ENCODE data around the gene PHF12.

Gene PHF12

GRCh38 chr17:28861393-28862203 is 89.7 kb downstream of the PHF12 start:
- H2AFZ ChIP-seq (ENCODE audit: low read depth, low read length, severe bottlenecking): no peak overlapping the region
- no peaks in the 10 kb centered on the region for H3K9me2 ChIP-seq (replicated peaks; ENCODE audit: insufficient read depth, low read length)
- H4K20me1 ChIP-seq (ENCODE audit: low read depth, low read length): no peaks in the 10 kb centered on the region
- no peaks in the 10 kb centered on the region for H3K27me3 ChIP-seq (ENCODE audit: low read length)
- no peaks in the 10 kb centered on the region for H3K9me3 ChIP-seq (ENCODE audit: insufficient read depth, low read length)
- no peak overlapping the region for H3K4me2 ChIP-seq (ENCODE audit: low read depth, low read length, poor library complexity, severe bottlenecking)
- H3K27ac ChIP-seq (ENCODE audit: low read depth, low read length): no peak overlapping the region
- no peaks in the 10 kb centered on the region for H3K36me3 ChIP-seq (ENCODE audit: low read length)
- no peaks in the 10 kb centered on the region for H3K79me2 ChIP-seq (ENCODE audit: insufficient read depth, low read length)
- TF ChIP-seq EZH2phosphoT487 (conservative IDR thresholded peaks at IDR 0.05; ENCODE audit: low read length): no peak
- no peak for TF ChIP-seq CTCF (IDR thresholded peaks at IDR 0.05; ENCODE audit: insufficient read depth, low read length, poor library complexity, severe bottlenecking)
- no peaks in the 10 kb centered on the region for H3F3A ChIP-seq (ENCODE audit: insufficient read depth)
- no peak overlapping the region for H3K9ac ChIP-seq (ENCODE audit: low read length)
- H3K4me3 ChIP-seq (ENCODE audit: insufficient read depth, low read length, poor library complexity, severe bottlenecking): no peak overlapping the region

GRCh38 chr17:28860363-28860808 is 90.9 kb downstream of the PHF12 start:
- Histone ChIP-seq H3K79me2 (ENCODE audit: insufficient read depth, low read length) (peaks cover 3% of the 10 kb centered on the region; the same call in 1 of the 2 replicates), H3F3A (ENCODE audit: insufficient read depth) (no peaks in the 10 kb centered on the region), H3K9me2 (replicated peaks; ENCODE audit: insufficient read depth, low read length) (no peaks in the 10 kb centered on the region), H2AFZ (ENCODE audit: low read depth, low read length, severe bottlenecking) (no peak overlapping the region), H3K27ac (ENCODE audit: low read depth, low read length) (no peak overlapping the region), H3K4me2 (ENCODE audit: low read depth, low read length, poor library complexity, severe bottlenecking) (no peak overlapping the region), H3K36me3 (ENCODE audit: low read length) (no peaks in the 10 kb centered on the region), H3K9me3 (ENCODE audit: insufficient read depth, low read length) (no peaks in the 10 kb centered on the region), H3K27me3 (ENCODE audit: low read length) (no peaks in the 10 kb centered on the region), H4K20me1 (ENCODE audit: low read depth, low read length) (no peaks in the 10 kb centered on the region), H3K4me3 (ENCODE audit: insufficient read depth, low read length, poor library complexity, severe bottlenecking) (no peak overlapping the region), H3K9ac (ENCODE audit: low read length) (no peak overlapping the region)
- TF ChIP-seq EZH2phosphoT487 (conservative IDR thresholded peaks at IDR 0.05; ENCODE audit: low read length) (no peak), CTCF (IDR thresholded peaks at IDR 0.05; ENCODE audit: insufficient read depth, low read length, poor library complexity, severe bottlenecking) (no peak)

GRCh38 chr17:28858801-28859355 is 92.4 kb downstream of the PHF12 start:
- peaks cover 6% of the 10 kb centered on the region; the same call in 1 of the 2 replicates for H3K79me2 ChIP-seq (ENCODE audit: insufficient read depth, low read length)
- no peak overlapping the region for H3K9ac ChIP-seq (ENCODE audit: low read length)
- H3K27ac ChIP-seq (ENCODE audit: low read depth, low read length): no peak overlapping the region
- no peaks in the 10 kb centered on the region for H4K20me1 ChIP-seq (ENCODE audit: low read depth, low read length)
- H3K9me2 ChIP-seq (replicated peaks; ENCODE audit: insufficient read depth, low read length): no peaks in the 10 kb centered on the region
- no peaks in the 10 kb centered on the region for H3F3A ChIP-seq (ENCODE audit: insufficient read depth)
- H2AFZ ChIP-seq (ENCODE audit: low read depth, low read length, severe bottlenecking): no peak overlapping the region
- no peak overlapping the region for H3K4me2 ChIP-seq (ENCODE audit: low read depth, low read length, poor library complexity, severe bottlenecking)
- no peaks in the 10 kb centered on the region for H3K27me3 ChIP-seq (ENCODE audit: low read length)
- no peaks in the 10 kb centered on the region for H3K9me3 ChIP-seq (ENCODE audit: insufficient read depth, low read length)
- no peak for TF ChIP-seq EZH2phosphoT487 (conservative IDR thresholded peaks at IDR 0.05; ENCODE audit: low read length)
- H3K4me3 ChIP-seq (ENCODE audit: insufficient read depth, low read length, poor library complexity, severe bottlenecking): no peak overlapping the region
- no peaks in the 10 kb centered on the region for H3K36me3 ChIP-seq (ENCODE audit: low read length)
